GM21360 (cell line): ENCODE data around the gene GCG.

Experiments
- ATAC-seq: cut with Tn5 transposase; IDR thresholded peaks from one replicate; pipeline ENCODE4 v1.9.1; 2021; ENCODE audit warnings: mild to moderate bottlenecking, moderate library complexity; ENCODE audit not compliant: unreplicated experiment

The GCG gene

DNA sequence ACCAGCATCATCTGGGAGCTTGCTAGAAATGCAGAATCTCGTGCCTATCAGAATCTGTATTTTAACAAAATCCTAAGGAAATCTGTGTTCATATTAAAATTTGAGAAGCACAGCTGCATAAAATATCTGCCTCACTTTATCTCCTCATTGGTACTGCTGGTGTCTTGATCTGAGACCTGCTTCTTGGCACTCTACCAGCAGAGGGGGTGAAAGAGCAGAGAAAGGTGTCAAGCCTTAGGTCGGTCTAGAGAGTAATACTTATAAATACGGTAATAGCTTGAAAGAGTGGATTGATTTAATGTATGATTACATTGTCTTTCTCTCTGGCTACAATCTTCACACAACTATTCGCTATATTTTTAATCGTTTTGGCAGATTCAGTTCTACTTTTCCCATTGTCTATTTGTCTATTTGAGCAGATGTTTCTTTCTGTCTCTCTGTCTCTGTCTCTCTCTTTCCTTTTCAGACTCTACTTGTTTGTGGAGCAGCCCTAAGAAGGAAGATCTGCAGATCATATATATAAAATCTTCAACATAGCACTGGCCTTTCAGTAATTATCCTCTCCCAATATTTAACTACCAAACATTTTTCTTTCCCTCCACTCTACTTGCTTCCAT, 1.7 kb upstream of the GCG start:
- peak; percentile 96 for ATAC-seq

DNA sequence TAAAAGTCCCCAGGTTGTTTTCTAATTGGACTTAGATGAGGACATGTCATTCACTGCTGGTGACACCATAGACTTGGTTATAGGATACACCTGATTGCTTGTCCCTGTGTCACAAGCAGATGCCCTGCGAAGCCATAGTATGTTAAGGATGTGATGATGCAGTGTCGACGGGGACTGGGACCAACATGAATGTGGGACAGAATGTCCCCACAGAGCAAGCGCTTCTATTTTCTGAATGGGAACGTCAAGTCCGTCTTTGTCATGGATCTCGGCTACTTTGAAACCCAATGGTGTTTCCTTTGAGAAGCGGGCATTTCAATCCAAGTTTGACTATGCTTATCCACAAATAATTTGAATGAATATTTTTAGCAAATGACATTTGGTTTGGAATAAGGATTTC, 2.1 kb downstream of the GCG start:
- no peak for ATAC-seq

DNA sequence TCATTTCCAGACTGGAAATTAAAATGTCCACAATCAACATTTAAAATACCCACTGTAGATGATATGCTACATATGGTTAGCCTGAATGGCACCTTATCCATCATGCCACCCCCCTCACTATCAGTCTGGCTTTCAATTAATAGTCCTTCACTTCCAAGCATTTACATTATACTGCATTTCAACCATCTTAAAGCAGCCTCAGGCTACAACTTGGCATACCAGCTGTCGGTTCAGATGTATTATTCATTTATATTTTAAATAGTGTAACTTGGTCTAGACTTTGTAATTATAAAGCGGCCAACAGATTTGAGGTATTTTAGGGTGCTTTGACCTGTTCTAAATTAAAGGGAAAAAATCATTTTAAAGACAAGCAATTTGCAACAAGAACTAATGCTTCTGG, 2.6 kb downstream of the GCG start:
- ATAC-seq: no peak

DNA sequence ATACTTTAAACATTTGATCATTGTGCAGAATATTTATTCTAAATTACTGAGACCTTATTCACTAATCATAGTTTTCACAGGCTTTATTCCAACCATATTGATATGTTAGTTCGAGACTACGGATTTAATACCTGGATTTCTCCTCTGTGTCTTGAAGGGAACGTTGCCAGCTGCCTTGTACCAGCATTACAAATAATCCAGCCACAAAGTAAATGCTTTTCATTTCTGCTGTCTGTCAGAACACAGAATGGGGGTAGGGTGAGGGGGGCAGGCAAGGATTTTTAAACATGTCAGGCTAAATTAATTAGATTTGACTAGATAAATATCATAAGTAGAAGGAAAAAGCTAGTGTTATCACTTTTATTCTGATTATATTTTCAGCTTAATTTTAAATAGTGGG, 3.1 kb downstream of the GCG start:
- ATAC-seq: no peak

DNA sequence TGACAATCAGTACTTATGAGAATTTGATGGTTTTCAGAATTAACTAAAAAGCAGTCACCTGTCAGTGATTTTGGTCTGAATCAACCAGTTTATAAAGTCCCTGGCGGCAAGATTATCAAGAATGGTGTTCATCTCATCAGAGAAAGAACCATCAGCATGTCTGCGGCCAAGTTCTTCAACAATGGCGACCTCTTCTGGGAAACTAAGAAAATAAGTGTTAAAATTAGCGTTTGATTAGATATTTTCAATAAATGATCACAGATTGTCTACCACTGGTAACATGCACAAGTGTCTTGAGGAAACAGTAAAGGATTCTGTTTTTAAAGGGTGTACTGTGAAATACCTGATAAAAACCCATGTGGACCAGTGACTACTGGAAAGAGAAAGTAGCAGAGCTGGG, 8.1 kb downstream of the GCG start:
- no peak for ATAC-seq

DNA sequence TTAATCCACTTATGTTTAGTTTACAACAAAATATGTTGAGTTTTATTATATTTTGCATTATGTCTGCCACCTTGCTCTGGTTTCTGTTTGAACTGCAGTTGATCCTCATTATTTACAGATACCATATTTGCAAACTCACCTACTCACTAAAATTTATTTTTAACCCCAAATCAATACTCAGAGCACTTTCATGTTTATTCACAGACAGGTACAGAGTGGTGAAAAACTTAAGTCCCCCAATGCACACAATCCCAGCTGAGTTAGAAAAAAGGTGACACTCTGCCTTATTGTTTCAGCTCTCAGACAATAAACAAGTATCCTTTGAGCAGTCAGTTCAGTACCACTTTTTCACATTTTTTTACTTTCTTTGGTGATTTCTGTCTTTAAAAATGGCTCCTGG, 13.7 kb downstream of the GCG start:
- ATAC-seq: no peak

DNA sequence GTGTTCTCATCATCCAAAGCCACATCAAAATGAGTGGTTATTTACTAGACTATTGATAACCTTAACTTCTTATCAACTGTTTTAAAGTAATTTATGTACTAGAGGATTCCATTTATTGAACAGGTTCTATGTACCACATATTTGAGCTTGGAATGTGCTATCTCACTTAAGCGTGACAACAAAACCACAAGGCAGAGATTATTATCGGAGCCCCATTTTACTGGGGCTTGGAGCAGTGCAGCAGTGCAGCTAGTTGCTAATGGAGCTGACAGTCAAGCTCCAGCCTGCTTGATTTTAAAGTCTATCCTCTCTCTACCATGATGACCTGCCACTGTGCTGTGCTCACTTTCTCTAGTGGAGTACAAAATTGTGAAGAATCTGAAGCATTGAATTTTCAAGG, 24.6 kb downstream of the GCG start:
- ATAC-seq: no peak

DNA sequence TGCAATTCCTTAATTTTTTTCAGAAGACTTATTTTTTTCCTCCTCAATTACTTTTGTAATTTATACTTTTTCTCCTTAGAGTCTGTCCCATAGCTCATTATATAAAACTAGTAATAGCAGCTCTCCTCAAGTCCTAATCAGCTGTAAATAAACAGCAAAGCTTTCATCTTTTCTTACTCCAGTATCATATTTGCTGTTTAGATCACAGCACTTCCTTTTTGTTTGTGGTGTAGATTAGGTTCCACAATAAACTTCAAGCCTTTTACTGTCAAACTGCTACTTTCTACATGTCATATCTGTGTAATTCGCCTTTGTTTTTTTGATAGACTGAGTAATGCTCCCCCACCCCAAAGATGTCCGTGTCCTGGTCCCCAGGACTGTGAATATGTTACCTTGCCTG, 25.5 kb downstream of the GCG start:
- ATAC-seq: peak; percentile 30

DNA sequence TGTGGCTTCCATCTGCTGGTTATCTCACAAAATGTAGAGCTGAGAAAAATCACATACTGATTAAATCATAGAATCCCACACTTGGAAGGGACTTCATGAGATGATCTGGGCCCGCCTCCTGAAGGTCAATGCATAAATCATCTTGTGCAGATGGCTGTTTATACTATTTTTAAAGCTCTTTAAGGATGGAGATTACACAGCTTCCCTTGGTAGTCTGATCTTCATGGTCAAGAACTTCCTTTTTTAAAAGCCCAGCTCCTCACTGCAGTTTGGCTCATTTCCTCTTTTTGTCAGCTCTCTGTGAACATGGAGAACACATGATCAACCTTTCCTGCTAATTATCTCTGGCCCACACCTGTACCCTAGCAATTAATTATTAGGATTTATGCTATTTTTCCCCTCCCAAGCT, 25.9 kb downstream of the GCG start:
- ATAC-seq: peak; percentile 98

DNA sequence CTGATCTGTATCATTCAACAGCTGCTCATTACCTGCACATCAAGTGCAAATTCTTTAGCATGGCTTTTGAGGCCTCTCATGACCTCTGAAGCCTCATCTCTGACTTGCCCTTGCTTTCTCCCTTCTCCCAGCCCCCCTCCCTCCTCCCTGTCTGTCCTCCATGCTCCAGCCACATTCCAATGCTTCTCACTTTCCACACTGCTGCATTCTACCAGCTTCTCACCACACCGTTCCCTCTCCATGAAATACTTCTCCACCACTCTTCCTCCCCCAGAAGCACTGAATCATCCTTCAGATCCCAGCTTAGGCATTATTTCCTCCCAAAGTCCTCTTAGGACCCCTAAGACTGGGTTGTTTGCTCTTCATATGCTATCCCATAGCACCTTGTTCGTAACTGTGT, 26.9 kb downstream of the GCG start:
- ATAC-seq: no peak

DNA sequence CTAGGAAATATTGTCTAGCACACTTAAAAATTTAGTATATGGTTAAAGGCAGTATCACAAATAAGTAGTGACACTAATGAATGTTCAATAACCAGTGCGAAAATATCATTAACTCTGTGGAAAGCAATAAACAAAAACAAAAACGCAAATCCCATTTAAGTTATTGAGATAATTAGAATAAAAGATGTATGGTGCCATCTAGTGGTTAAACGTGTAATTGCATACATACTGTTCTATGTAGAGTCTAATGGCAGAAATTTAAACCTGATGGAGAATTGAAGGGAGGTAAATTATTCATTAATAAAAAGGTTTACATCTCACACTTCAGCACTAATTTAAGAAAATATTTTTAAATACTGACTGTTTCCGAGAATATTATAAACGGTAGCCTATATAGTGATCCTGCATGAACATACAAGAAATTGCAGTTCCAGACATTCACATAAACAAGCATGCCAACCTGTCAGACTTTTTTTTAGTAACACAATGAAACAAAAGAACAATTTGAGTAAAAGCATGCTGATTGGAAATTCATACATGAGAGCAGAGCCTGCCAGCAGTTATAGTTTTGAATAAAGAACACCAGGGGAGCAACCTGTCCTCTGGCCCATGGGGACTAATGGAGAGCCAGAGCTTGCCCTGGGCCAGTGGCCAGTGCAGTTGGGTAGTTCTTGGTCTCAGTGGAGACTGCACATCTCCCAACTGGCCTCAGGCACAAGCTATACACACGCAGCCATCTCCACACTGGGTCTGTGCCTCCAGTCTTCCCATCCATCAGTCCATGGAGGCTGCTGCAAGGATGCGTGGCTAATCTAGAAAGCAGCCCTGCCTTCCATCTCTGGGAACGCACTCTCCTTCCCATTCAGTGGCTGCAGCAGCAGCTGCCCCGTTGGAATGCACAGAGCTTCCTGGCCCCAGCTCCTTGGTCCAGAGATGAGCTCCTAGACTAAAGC, 28.0 kb downstream of the GCG start:
- ATAC-seq: no peak

DNA sequence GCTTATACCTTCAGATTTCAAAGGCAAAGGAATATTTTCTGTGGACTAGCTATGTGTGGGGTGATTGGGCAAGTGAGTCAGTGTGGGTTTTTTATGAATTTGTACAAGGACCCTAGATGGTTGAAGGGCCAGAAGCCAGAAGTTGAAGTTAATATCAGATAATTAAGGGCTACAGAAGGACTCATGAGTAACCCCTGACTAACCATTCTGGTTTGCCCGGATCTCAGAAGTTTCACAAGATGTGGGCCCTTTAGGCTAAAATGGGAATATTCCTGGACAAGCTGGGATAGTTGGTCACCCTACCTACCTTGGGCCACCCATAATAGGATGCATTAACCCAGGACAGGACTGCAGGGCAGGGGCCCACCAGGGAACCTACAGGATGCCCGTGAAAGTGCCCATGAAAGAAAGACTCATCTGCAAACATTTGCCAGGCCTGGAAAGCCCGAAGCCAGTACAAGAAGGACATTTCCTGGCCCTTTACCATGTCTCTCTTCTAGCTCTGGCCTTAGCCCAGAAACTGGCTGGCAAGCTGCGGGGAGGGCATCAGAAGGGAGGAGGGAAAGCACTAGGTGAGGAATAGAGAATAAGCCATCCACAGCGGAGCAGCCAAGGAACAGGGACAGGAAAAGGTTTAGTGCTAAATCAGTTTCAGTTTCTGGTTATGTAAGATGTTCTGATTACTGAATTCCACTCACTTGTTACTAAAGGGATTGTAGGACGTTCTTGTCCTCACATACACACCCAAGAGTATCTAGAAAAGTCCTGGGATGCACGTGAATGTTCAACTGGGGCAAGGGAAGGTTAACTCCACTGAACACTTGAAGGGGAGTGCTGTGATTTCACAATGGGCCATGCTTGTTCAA, 33.6 kb downstream of the GCG start:
- ATAC-seq: no peak

DNA sequence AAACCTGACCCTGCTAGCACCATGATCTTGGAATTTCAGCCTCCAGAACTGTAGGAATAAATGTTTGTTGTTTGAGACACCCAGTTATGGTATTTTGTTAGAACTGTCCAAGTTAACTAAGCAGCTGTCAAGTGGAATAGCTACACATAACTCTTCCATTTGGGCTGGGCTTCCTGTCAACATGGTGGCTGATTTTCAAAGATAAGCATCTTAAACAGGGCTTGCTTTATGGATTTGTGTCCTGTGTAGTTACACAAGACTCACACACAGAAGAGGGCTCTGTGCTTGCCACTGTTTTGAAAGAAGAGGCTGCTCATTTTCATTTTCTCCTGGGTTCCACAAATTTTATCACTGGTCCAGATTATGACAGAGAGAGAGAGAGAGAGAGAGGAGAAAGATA, 35.7 kb downstream of the GCG start:
- ATAC-seq: no peak

DNA sequence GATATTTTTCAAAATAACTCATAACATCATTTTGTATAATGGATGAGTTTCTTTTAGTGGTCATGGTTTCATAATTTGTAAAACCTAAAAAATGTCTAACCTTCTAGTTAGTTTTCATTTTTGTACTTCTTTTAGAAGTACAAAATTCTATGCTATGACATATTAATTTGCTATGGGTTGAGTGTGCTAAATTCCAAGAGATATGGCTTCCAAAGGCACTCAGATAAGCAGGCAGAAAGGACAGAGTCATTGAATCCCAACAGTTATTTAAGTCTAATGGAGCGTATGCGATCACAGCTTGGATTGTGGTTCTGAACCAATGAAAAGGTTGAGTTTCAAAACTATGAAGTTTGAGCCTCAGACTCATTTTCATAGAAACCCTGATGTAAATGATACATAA, 37.0 kb downstream of the GCG start:
- ATAC-seq: no peak

DNA sequence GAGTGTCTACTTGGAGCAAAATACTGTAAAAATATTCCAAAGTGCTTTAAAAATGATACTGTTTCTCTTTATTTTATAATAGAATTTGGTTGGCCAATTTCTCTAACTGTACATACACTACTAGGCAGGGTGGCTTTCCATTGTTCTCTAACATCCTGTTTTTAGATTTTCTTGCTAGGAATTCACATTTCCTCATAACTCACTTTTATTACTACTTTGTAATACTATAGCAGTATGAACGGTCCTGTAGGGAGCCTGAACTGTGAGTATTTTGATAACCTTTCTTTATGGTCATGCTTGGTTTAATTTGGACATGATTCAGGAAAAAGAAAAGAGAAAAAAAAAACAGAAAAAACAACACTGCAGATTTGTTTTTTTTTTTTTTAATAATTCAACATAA, 37.8 kb downstream of the GCG start:
- no peak for ATAC-seq

DNA sequence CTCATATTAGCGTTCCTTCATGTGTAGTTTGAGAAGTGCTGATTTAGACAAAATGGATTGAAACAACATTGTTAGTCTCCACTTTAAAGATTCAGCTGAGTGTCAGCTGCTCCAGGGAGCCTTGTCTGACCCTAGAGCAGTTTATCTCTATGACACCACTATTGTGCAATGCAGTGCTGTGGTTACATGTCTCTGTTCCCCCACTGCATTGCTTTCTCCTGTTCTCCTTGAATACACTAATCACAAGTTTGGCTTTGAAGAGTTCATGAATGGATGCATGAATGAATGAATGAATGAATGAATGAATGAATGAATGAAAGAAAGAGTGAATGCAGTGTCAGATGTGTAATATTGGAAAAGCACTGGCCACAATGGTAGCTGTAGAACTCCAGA, 38.3 kb downstream of the GCG start:
- no peak for ATAC-seq

DNA sequence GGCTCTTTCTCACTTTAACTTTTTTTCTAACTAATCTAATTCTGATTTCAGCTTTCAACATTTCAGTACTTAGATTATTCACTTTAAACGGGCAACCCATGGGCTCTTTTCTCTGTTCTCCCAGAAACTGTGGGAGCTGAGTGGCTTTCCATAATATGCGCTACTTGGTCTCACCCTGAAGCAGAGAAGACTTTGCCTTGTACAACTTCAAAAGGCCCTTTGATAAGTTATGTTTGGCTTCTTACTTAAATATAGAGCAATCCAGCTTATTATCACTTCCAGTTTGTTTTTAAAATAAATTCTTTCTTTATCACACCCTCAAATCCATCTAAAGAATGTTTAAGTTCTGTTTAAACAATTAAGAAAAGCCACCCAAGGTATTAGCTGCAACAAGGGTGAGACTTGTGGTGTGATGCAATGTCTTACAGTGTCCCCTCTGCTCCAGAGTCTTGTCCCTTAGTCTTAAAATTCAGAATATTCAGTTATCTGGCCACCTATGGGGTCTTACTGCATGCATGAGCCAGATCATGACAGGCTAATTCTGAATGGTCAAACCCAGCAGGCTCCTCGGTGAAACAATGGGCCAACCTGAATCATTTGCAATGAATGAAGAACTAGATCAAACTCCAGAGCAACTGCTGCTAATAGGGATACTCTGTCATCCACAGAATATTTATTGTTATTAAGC, 38.8 kb downstream of the GCG start:
- no peak for ATAC-seq

DNA sequence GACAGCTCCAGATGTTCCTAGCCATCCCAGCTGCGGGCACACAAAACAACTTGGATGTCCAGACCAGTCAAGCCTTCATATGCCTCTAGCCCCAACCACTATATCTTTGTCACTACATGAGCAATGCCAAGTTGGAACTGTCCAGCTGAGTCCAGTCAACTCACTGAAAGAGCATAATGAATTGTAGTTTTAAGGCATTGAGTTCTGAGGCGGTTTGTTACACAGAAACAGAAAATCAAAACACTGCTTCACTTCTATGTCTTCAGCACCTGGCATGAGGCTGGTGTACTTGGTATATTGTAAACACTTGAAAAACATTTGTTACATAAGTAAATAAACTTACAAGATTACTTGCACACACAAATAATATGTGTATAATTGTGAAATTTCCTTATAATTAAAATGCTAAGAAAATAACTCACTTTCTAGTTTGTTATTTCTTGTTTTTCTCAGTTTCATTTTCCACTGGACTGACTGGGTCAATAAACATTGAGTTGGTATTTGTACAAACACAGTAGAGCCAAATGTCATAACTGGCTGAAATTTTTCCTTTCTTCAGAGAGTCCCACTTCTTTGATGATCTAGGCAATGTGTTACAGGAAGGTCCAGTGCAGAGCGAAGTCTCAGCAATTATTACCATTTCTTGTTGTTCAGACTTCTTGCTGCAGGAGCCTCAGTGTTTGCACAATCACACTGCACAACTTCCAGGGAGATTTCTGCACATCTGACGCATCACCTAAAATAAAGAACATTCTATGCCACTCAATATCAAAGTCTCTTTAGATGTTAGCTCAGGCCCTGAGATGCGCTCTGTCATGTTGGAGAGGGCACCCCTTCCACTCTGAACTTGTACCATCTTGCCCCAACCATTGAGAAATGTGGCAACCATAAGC, 39.8 kb downstream of the GCG start:
- ATAC-seq: no peak

DNA sequence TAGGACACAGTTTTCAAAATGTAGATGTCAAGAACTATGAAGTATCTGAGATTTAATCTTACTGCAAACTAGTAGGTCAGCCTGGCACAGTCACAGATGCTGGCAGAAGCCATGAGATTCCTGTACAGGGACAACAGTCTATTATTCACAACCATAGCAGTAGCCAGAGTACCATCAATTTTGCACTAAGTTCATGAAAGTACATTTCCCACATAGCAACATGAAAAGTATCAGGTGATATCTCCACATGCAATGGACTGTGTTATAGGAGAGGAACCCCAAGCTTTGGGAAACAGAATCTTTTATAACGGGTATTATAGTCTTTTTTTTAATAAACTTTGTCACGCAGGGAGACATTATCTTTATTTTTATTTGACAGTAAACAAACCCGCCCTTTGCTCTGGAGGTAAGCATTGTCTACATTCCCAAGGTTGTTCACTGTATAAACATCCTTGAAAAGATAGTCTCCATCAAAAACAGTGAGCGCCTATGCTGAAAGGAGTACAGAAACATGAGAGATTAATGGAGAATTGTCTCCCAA, 44.6 kb downstream of the GCG start:
- no peak for ATAC-seq

DNA sequence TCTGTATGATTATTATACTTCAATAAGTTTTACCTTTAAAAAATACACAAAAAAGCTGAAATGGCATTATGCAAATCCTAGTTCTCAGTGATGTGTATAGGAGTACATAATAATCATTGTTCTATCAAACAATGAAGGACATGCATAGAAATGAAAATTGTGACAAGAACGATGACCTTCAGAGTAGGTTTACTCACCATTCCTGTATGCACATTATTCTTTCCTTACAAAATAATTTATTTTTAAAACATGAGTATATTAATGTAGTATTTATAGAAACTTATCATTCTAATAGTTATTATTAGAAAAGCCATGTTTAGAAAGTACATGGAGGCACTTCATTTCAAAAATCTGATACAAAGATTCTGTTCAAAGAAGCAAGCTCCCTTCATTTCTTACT, 45.3 kb downstream of the GCG start:
- no peak for ATAC-seq
